HG03097 (cell line): ENCODE data around the gene BMPR1B.
"Not testable (repeated sequence)": the region's sequence is repeated elsewhere in the genome, so short reads cannot be mapped to it uniquely, and the experiment has no call there.

Source experiments
- ATAC-seq: cut with Tn5 transposase; IDR thresholded peaks from one replicate; pipeline ENCODE4 v1.9.1; 2021; ENCODE audit not compliant: unreplicated experiment, low FRiP score

Gene BMPR1B

DNA sequence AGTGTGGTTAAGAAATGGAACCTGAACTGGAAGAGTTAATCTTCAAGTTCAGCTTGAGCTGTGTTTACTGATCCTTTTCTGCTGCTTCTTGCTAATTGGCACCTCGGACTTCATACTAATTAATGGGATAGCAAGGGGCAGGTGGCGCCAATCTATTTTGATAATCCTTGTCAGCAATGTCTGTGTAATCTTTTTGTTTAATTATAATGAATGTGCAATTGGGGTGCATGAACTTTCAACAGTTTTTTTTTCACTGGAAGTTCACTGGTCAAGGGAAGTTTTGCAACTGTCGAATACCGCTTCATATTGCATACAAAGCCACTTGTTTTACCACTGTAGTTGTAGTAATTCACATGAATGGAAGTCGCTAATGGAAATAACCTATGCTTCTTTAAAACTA lies 261.0 kb downstream of the BMPR1B start:
- no peak for ATAC-seq

DNA sequence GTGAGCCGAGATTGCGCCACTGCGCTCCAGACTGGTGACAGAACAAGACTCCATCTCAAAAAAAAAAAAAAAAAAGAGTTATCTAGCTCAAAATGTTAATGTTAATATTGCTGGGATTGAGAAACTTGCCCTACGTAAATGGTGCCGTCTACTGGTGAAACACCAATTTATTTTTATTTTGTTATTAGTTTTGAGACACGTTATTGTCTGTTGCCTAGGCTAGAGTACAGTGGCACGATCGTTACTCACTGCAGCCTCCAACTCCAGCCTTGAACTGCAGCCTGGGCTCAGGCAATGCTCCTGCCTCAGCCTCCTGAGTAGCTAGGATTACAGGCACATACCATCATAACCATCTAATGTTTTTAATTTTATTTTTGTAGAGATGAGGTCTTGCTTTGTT lies 262.8 kb downstream of the BMPR1B start:
- no peak for ATAC-seq

DNA sequence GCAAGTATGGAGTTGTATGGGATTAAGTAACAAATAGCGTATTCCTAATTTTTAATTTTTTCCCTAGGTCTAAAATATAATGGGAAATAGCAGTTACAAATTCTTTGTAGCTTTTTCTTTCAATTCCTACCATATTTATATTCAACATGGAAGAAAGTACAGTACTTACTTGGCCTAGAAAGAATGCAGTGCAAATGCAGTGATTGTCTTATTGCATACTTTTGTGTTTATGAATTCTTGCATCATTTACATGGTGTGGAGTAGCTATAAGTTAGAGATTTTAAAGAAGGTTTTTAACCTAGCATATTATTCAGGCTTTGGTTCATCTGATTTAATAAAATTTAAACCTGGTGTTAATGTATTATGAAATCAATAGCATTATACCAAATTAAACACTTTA lies 263.3 kb downstream of the BMPR1B start:
- ATAC-seq = no peak

DNA sequence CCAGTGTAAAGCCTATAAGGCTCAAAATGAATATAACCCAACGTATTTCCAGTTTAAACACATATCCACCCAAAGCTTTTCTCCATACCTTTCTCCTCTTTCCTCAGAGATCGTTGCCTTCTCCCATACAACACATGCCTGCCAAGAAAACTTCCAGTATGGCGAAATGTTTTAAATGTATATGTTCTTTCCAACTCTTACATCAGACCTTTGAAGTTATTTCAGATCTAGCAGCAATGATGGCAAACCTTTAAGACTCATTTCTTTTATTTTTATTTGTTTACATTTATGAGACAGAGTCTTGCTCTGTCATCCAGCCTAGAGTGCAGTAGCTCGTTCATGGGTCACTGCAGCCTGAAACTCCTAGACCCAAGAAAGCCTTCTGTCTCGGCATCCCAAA lies 265.4 kb downstream of the BMPR1B start:
- ATAC-seq = no peak

GRCh38 chr4:95027905-95028618 lies 270.3 kb downstream of the BMPR1B start:
- ATAC-seq = no peak

GRCh38 chr4:95038791-95039190 lies 281.0 kb downstream of the BMPR1B start:
- ATAC-seq = no peak

GRCh38 chr4:95044324-95044837 lies 286.6 kb downstream of the BMPR1B start:
- no peak for ATAC-seq

DNA sequence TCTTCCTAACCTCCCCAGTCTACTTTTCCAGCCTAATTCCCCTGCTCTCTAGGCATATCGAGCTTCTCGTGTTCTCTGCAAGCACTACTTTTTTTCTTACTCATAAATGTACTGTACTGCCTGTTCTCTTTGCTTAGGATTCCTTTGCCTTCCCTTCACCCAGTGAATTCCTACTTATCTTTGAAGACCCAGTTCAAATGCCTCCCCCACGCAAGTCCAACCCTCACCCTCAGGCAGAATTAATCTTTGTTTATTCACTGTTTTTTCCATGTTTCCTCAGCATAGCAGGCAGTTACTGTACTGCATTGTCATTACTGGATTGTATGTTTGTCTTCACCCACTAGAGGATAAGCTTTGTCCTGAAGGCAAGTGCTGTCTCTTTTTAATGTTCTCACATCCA lies 287.7 kb downstream of the BMPR1B start:
- no peak for ATAC-seq

GRCh38 chr4:95048296-95048695 lies 290.5 kb downstream of the BMPR1B start:
- no peak for ATAC-seq

DNA sequence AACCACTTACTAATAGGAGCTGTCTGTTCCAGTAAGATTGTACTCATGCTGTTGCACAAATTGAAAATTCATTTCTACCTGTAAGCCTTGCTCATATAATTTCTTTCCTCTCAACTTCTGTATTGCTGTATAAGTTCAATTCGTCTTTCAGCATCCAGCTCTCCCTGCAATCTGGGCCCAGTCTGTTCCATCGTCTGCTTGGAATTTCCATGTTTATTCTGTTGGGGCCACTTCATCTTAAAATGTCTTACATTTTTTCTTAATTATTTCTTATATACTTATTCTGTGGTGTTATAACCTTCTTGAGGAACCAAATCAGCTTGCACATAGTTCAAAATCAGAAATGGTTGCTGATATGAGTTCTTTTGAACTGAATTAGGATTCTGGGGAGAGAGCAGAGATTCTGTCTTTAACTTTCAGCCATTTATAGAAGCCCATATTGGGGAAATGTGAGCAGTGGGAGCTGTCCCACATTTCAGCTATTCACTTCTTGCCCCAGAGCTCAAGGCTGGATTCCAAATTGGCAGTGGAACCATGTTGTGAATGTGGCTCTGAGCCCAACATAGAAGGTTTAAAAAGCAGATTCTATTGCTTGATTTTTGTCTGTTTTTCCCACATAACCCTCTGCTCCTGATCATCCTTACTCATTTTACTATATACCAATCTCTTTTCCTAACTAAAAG lies 291.9 kb downstream of the BMPR1B start:
- ATAC-seq = no peak

- ATAC-seq = no peak
These were observed 293.4 kb downstream of the BMPR1B start for GRCh38 chr4:95050980-95051701.

- no peak for ATAC-seq
These were observed 293.9 kb downstream of the BMPR1B start for GRCh38 chr4:95051702-95052020.

GRCh38 chr4:95058991-95059390 lies 301.2 kb downstream of the BMPR1B start:
- ATAC-seq = no peak

GRCh38 chr4:95059663-95060062 lies 301.9 kb downstream of the BMPR1B start:
- no peak for ATAC-seq

DNA sequence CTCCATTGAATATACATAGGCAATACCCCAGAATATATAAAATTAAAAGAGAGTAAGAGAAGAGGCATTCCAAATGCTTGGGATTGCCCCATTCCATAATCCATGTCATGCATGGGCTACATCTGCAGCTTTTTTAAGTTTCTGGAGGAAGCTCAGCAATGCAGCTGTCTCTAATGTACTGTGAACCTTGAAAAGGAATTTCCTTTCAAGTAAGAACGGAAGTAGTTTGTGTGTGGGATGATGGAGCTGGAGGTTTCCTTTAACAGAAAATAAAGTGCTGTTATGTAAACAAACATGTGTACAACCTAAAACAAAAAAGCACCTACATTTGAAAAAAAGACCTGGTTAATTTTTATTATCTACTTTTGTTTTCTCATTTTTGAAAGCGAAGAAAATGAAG lies 303.5 kb downstream of the BMPR1B start:
- no peak for ATAC-seq

- not testable (repeated sequence) for ATAC-seq
These were observed 304.0 kb downstream of the BMPR1B start for GRCh38 chr4:95061801-95062200.

GRCh38 chr4:95066050-95066449 lies 308.3 kb downstream of the BMPR1B start:
- ATAC-seq = no peak

DNA sequence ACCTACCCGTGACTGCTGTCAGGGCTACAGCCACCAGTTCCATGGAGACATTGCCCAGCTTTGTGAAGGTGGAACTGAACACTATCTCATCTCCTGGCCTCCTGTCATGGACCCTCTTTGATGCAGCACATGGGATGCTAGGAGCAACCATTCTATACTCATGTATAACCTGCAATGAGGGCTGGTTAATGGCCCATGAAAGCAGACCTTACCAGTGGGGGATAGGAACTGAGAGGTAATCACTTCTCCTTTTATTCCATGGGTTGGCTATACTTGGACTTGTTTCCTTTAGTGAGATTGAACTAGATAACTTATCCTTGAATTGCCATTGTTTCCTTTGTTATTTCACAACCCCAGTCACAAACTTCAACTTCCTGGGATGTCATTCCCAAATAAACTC lies 310.6 kb downstream of the BMPR1B start:
- no peak for ATAC-seq

GRCh38 chr4:95068818-95069478 lies 311.2 kb downstream of the BMPR1B start:
- ATAC-seq = no peak

GRCh38 chr4:95071851-95072250 lies 314.1 kb downstream of the BMPR1B start:
- ATAC-seq = no peak

- ATAC-seq = no peak
These were observed 315.9 kb downstream of the BMPR1B start for GRCh38 chr4:95073646-95074045.
